GM12878 (cell line): Measurements from ENCODE around the gene SLC22A3. TPM values are rescaled to one million over a fixed set of nuclear protein-coding genes. Genes with fewer than 3 reads are reported as not detected.

ENCODE experiments used
- BACH1 ChIP-seq: fragments of 450-650 bp; IDR thresholded peaks from 2 replicates; pipeline ENCODE4 v1.6.1; 2017; ENCODE audit warnings: mild to moderate bottlenecking, borderline replicate concordance
- BCL3 ChIP-seq: IDR thresholded peaks from 2 replicates; pipeline ENCODE4 v1.6.1; 2011; ENCODE audit warnings: borderline replicate concordance, low read depth, mild to moderate bottlenecking, moderate library complexity, low read length; ENCODE audit not compliant: insufficient read depth, poor library complexity, severe bottlenecking
- CBX5 ChIP-seq: sonication (generic); IDR thresholded peaks from 2 replicates; pipeline ENCODE4 v1.6.1; 2016; ENCODE audit warnings: low read depth, moderate library complexity, mild to moderate bottlenecking, inconsistent platforms
- CREM ChIP-seq: IDR thresholded peaks from 2 replicates; pipeline ENCODE4 v1.6.1; 2014; ENCODE audit warnings: antibody characterized with exemption, low read depth
- CTCF ChIP-seq, 3 experiments: IDR thresholded peaks in 2 of 3; conservative IDR thresholded peaks in 1 of 3; 2 replicates each; pipeline ENCODE4 v1.5.1; 2011; ENCODE audit warnings: low read depth in 3 of 3, low read length in 3 of 3, mild to moderate bottlenecking in 3 of 3, control low read depth in 2 of 3, moderate library complexity in 2 of 3, inconsistent platforms in 1 of 3, mixed read lengths in 1 of 3; ENCODE audit not compliant: control insufficient read depth in 2 of 3, insufficient read depth in 1 of 3; ENCODE audit errors: extremely low read depth in 1 of 3
- DPF2 ChIP-seq: fragments of 450-650 bp; IDR thresholded peaks from 2 replicates; pipeline ENCODE4 v1.6.1; 2017; ENCODE audit warnings: mild to moderate bottlenecking
- FOXK2 ChIP-seq: fragments of 450-650 bp; IDR thresholded peaks from 2 replicates; pipeline ENCODE4 v1.6.1; 2017; ENCODE audit warnings: mild to moderate bottlenecking, moderate library complexity
- HDAC2 ChIP-seq: fragments of 200-600 bp; sonication (generic); IDR thresholded peaks from 2 replicates; pipeline ENCODE4 v1.6.1; 2017
- MAX ChIP-seq: IDR thresholded peaks from 2 replicates; pipeline ENCODE4 v1.6.1; 2012; ENCODE audit warnings: low read depth, low read length, improper control_type of control experiment
- MXI1 ChIP-seq: fragments of 150-350 bp; IDR thresholded peaks from 2 replicates; pipeline ENCODE4 v1.6.1; 2011; ENCODE audit warnings: low read depth, mild to moderate bottlenecking, inconsistent platforms, low read length, improper control_type of control experiment
- PAX5 ChIP-seq: IDR thresholded peaks from 2 replicates; pipeline ENCODE4 v1.6.1; 2011; ENCODE audit warnings: low read depth, low read length, borderline replicate concordance
- RELB ChIP-seq: fragments of 450-650 bp; IDR thresholded peaks from 2 replicates; pipeline ENCODE4 v1.6.1; 2017; ENCODE audit warnings: low read depth, mild to moderate bottlenecking, moderate library complexity
- SKIL ChIP-seq: fragments of 450-650 bp; IDR thresholded peaks from 2 replicates; pipeline ENCODE4 v1.6.1; 2017; ENCODE audit warnings: mild to moderate bottlenecking, low read depth, inconsistent platforms; ENCODE audit not compliant: poor library complexity, severe bottlenecking
- SMAD1 ChIP-seq: fragments of 450-650 bp; IDR thresholded peaks from 2 replicates; pipeline ENCODE4 v1.6.1; 2018; ENCODE audit warnings: mild to moderate bottlenecking, low read depth; ENCODE audit not compliant: partially characterized antibody
- SMC3 ChIP-seq: IDR thresholded peaks from 2 replicates; pipeline ENCODE4 v1.6.1; 2011; ENCODE audit warnings: low read length, improper control_type of control experiment, borderline replicate concordance
- WRNIP1 ChIP-seq: IDR thresholded peaks from 2 replicates; pipeline ENCODE4 v1.6.1; 2011; ENCODE audit warnings: low read depth, low read length, improper control_type of control experiment, borderline replicate concordance
- ZBTB33 ChIP-seq: fragments of 450-650 bp; IDR thresholded peaks from 2 replicates; pipeline ENCODE4 v1.6.1; 2017; ENCODE audit warnings: mild to moderate bottlenecking
- ZNF207 ChIP-seq: fragments of 450-650 bp; IDR thresholded peaks from 2 replicates; pipeline ENCODE4 v1.6.1; 2014; ENCODE audit warnings: antibody characterized with exemption, mild to moderate bottlenecking, borderline replicate concordance
- polyA plus RNA-seq, 11 experiments: library from polyadenylated mRNA; depleted of rRNA in 4 of 11; unstranded in 6 of 11; stranded (reverse) in 5 of 11; fragments of >200 nt; fragmentation: Nextera tagmentation in 4 of 11; fragmentation: Illumina TruSeq in 1 of 11; extraction: Ambion mirVana in 4 of 11; extraction: Trizol in 1 of 11; gene quantifications; 1 replicate in 1 of 11; 2 replicates in 10 of 11; pipeline versions ENCODE4 v1.2.1 to v1.2.3, GENCODE V29; 2011 to 2016; ENCODE audit warnings: inconsistent platforms in 2 of 11, missing spikeins in 2 of 11, low read depth in 1 of 11
- total RNA-seq, 4 experiments: library from RNA; depleted of rRNA in 3 of 4; stranded (reverse); fragments of >200 nt in 3 of 4; fragmentation: Illumina TruSeq in 1 of 4; extraction: Trizol in 1 of 4; gene quantifications; 2 replicates each; pipeline versions ENCODE4 v1.2.1 to v1.2.3, GENCODE V29; 2013 to 2021
- TF ChIP-seq, protein P1 (sequence below): fragments of 450-650 bp; IDR thresholded peaks from 2 replicates; pipeline ENCODE4 v1.6.1; 2017; ENCODE audit warnings: borderline replicate concordance

The SLC22A3 gene
- total and polyA plus RNA-seq, 10 of the 15 experiments (the other 5 are each of a cell fraction or from before 2014, with no cell fraction given), result 0.07 to 0.15 TPM; not detected in 8

- no peak for TF ChIP-seq SKIL
- no peak for TF ChIP-seq ZBTB33
- TF ChIP-seq ZNF207, result no peak
- TF ChIP-seq CBX5, result no peak
- no peak for TF ChIP-seq BACH1
- TF ChIP-seq BCL3, result peak; percentile 77
- TF ChIP-seq, protein P1, sequence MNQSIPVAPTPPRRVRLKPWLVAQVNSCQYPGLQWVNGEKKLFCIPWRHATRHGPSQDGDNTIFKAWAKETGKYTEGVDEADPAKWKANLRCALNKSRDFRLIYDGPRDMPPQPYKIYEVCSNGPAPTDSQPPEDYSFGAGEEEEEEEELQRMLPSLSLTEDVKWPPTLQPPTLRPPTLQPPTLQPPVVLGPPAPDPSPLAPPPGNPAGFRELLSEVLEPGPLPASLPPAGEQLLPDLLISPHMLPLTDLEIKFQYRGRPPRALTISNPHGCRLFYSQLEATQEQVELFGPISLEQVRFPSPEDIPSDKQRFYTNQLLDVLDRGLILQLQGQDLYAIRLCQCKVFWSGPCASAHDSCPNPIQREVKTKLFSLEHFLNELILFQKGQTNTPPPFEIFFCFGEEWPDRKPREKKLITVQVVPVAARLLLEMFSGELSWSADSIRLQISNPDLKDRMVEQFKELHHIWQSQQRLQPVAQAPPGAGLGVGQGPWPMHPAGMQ, result no peak
- no peak for TF ChIP-seq FOXK2
- peak; percentile 28; the same call in 1 of the 2 replicates for TF ChIP-seq DPF2
- TF ChIP-seq SMAD1, result no peak
- no peak for TF ChIP-seq MXI1
- TF ChIP-seq RELB, result no peak
- TF ChIP-seq CREM, result peak; percentile 49; the same call in 1 of the 2 replicates
- TF ChIP-seq WRNIP1, result no peak
- peak; percentile 60; the same call in 1 of the 2 replicates for TF ChIP-seq PAX5
- TF ChIP-seq MAX, result no peak
- no peak for TF ChIP-seq CTCF (IDR thresholded peaks at IDR 0.05 in 2 of 3, conservative IDR thresholded peaks at IDR 0.05 in 1 of 3; ENCODE audit: control insufficient read depth in 2 of 3, extremely low read depth in 1 of 3, insufficient read depth in 1 of 3, low read depth in 3 of 3, low read length in 3 of 3)
- no peak for TF ChIP-seq SMC3
- TF ChIP-seq HDAC2, result no peak
Observed at GRCh38 chr6:160462551-160463109, 114.5 kb downstream of the SLC22A3 start (continued).
